NCI-H69 (cell line): ENCODE measurements around the gene SSTR3.

Source experiments
- DNase-seq: peaks from one replicate; lab custom pipeline; 2025; lab: John Stamatoyannopoulos, UW

SSTR3 gene

DNA sequence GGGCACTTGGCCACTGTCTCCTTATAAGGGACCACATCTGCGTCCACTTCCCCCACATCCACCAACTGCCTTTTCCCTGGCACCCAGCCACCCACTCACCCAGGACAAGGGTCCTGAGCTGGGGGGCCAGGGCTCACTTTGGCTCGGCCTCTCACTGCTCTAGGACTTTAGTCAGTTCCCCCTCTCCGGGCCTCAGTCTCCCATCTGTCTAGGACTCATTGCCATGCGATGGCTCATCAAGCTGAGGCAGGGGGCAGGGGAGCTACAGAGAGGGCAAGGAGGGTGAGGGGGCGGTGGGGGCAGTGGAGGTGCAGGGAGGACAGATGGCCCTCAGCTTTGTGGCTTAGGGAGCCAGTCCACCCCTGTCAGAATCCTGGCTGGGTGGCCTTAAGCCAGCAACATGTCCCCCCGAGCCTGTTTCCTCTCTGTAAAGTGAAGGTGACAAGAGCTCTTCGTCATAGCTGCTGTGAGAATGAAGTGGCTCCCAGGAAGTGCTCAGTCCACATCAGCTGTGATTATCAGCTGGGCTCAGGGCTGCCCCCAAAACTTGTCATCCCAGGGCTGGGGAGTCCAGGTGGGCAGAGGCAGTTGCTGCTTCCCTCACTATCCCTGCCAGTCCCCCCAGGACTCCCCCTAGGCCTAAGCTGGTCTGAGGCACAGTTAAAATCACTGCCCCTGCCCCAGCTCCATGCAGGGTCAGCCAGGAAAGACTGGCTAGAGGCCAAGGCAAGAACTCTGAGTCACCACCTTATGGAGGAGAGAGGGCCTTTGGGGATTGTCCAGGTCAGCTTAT is 16.9 kb upstream of the SSTR3 start:
- DNase-seq = no peak

DNA sequence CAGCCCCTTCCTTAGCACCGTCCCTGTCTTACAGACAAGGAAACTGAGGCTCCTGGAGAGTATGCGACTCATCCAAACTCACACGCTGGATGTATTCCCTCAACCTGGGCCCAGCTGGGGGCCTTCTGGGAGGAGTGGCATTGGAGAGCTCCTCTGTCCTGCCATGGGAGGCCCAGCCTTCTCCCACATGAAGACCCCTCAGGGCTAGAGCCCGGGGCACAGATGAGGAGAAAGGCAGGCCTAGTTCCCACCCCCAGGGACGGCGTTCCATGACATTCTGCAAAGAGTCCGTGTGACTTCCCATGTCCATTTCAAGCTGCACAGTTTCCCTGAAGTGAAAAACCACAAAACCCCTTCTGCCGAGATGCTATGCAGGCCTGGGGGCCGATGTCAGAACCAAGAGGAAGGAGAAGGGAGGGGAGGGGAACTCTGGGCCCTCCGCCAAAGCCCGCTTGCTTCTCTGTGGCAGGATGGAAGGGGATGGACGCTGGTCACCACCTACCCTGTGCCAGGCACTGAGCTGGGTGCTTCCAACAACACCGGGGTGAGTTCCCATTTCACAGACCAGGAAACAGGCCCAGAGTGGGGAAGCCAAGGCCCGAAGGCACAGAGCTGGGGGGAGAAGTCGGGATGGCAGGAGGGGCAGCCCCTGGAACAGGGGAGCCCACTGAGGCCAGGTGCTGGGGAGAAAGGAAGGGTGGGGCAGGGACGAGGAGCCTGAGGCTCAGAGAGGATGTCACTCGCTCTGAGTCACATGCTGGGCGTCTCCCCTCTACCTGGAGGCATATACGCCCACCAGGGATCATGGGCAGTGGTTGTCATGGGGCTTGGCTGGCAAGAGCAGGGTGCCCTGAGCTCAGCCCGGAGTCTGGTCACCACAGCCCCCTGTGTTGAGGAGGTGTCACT is 16.1 kb upstream of the SSTR3 start:
- no peak for DNase-seq

DNA sequence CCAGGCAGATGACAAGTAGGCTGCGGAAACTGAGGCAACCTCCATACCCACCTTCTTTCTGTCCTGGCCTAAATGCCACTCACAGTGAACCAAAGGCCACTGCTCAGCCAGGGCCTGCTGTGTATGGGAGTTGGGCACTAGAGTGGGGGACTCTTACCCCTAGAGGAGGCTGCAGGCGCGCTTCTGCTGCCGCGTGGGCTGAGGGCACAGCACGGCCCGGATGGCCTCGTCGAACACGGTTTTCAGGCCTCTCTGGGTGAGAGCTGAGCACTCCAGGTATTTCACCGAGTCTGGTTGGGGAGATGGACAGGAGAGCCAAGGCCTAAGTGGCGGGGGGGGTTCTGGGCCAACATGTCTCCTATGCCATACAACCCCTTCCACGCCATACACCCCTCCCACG is 14.2 kb upstream of the SSTR3 start:
- DNase-seq = no peak

DNA sequence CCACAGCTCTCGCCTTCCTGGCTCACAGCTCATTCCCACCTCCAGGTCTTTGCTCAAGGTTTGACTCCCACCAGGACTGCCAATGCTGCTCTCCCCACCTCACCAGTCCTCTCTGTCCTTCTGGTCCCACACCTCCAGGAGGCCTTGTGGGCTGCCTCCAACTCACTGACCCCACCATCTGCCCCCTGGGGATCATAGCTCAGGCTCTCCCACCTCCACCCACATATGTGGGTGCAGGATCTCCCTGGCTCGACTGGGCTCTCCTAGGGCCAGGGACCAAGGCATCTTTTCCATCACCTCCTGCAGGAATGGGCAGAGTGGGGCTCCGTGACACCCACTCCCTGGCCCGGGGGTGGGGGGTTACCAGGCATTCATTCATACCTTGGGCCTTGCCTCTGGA is 13.8 kb upstream of the SSTR3 start:
- DNase-seq = no peak

DNA sequence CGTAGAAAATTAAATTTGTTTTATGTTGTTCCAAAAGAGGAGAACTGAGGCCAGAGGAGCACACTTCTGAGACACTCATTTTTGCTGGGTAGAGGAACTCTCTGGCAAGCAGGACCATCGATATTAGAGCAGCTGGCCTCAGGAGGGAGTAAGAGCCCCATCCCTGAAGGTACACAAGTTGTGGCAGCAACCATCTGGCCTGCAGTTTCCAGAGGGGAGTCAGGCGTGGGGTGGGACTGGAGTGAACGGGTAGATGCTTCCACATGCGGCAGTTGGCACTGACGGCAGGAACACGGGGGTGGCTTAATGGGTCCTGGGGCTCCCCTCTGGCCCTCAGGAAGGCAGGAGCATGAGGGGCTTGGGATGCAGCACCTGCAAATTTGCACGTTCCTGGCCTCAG is 13.2 kb upstream of the SSTR3 start:
- peak; percentile 37 for DNase-seq

DNA sequence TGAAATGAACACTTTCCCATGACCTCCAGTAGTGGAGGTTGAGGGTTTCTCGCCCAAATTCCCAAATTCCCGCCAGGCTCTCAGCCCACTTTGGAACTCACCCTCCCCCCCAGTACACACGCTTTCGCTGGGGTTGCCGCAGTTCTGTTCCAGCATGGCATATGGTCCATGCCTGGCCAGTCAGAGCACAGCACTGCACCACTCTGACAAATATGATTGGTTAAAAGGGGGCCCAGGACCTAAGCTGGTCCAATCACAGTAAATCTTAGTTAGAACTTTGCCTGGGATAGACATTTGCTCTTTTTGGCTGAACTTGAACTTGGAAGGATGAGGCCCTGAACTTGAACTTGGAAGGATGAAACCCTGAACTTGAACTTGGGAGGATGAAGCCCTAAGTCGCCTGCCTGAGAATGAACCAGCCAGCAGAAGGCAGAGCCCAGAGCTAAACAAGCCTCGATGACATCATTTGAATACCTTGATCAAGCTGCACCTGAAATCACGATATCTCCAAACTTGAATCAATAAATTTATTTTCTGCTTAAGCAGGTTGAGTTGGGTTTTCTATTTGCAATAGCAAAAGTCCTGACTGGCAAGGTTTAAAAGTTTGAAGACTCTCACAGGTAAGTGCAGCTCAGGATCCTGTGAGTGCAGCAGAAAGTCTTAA is 12.6 kb upstream of the SSTR3 start:
- no peak for DNase-seq

DNA sequence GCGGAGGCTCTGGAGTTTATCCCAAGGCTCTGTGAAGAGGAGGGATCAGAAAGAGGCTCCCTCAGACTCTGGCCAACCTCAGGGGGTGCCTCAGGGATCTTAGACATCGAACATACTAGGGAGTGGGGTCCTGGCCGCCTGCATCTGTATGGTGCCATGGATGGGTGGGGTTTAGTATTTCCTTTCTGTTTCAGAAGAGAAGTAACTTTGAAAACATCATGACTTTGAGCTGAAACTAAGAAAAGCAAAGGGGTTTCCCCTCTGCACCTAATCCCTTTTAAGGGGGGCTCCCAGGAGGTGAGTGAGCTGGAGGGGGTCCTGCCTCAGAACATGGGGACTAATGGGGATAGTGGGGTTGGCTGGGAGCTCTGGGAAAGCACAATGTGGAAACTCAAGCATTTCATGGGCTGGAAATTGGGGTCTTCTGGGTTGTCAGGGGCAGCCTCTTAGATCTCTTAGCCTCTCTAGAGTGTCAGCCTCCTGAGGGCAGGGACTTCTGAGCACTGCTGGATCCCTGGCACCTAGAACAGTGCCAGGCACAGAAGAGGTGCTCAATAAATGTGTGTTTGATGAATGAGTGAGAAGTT is 11.8 kb upstream of the SSTR3 start:
- DNase-seq = no peak

DNA sequence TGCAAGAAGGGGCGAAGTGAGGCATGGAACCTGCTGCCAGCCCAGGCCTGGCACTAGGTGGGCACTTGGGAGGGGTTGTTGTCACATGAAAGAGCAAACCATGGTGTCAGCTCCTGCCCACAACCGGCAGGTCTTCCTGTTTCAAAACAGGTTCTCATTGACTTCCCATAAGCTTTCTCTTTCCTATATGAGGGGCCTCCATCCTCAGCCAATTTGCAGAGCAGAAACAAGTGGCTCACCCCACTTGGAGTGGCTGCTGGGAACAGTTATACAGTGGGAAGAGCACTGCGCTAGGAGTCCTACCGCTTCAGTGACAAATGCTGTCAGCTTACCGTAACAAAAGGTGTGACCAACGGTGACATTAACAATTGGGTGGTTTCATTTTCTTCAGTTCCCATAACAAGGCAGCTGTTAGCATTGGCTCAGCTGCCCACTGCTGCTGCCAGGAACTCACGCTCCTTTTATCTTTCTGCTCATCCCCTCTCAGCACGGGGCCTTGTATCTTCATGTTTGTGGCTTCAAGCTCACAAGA is 10.2 kb upstream of the SSTR3 start:
- DNase-seq = no peak

DNA sequence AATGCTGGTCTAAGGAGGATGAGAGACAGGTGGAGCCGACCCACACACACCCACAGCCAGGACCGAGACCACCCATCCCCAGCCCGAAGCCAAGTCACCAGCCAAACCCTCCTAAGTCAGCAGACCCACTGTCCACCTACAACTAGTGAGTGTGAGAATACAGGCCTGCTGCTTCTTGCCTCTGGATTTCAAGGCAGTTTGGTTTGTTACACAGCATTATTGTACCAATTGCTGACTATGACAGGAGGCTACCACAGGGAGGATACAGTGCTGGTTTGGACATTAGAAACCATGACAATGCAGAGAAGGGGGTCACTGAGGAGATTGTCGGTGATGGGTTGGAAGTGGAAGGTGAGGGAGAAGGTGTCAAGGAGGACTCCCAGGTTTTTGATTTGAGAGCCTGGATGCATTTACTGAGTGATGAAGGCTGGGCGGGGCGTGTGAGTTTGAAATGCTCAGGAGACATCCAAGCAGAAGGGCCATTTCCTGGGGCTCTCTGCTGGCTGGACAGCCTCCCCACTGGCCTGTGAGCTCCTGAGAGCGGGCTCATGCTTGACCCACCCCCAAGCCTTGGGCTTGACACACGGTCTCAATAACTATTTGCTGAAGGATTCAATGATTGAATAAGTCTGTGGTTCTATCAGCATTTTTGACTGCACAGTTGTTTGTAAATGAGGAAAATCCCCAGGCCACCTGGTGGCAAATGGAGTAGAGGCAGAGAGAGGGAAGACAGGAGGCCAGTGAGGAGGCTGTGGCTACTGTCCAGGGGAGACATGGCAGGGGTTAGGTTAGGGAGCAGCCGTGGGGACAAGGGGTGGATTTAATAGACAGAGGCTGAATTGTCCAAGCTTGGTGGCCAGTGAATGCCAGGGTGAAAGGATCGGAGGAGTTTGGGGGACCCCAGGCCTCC is 9.4 kb upstream of the SSTR3 start:
- DNase-seq = no peak

DNA sequence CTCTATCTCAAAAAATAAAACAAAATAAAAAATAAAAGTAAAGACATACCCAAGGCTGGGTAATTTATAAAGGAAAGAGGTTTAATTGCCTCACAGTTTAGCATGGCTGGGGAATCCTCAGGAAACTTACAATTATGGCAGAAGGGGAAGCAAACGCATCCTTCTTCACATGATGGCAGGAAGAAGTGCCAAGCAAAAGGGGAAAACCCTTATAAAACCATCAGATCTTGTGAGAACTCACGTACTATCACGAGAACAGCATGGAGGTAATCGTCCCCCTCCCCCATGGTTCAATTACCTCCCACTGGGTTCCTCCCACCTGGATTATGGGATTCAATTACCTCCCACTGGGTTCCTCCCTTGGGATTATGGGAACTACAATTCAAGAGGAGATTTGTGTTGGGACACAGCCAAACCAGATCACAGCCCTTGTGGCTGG is 8.3 kb upstream of the SSTR3 start:
- DNase-seq = peak; percentile 20

DNA sequence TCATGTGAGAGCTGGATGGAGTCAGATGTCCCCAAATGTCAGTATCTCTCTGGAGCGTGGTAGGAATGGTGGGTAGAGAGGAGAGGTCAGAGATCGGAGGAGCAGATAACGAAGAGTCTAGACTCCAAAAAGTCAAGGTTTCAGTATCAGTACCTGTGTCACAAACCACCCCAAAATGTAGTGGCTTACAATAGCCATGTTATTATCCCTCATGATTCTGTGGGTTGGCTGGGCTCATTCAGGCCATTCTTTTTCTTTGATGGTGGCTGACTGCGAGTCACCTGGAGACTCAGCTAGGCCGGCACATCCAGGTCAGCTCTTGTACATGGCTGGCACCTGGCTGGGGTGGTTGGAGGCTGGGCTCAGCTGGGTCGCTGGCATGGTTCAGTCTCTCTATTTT is 7.3 kb upstream of the SSTR3 start:
- DNase-seq = no peak

DNA sequence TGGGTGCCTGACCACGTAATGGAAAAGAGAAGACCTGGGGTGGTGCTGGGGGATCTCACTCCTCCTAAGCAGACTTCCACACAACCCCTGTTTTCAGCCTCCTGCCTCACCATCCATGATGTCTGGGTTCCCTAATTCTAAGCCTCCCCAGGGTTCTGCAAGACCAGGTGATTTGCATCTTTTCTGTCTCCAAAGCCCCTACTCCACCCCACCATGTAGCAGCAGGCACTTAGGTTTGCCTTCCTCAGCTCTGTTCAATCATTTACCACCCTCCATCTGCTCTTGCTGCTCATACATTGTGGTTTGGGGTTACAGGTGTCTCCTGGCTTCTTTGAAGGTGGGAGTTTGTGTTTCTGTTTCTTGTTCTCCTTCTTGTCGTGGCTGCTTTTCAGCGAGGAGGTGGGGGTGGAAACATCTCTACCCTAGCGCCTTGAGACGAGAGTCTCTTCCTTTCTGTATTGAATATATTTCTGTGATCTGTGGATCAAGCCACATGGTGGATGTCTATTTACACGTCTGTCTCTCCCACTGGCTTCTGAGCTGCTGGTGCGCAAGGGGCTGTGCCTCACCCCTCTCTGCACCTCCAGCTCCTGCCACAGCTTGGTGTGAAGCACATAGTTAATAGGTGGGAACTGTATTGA is 6.6 kb upstream of the SSTR3 start:
- no peak for DNase-seq

DNA sequence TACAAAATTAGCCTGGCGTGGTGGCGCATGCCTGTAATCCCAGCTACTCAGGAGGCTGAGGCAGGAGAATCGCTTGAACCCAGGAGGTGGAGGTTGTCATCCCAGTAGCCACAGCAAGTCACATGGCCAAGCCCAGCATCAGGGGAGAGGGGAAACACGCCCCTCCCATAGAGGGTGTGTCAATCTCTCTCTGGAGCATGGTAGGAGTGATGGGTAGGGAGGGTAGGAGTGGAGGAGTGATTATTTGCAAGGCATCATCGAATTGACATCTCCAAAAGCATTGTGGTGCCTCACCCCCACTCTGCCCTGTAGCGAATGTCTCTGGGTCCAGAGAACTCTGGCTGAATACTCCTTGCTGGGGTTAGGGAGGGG is 6.1 kb upstream of the SSTR3 start:
- DNase-seq = no peak

DNA sequence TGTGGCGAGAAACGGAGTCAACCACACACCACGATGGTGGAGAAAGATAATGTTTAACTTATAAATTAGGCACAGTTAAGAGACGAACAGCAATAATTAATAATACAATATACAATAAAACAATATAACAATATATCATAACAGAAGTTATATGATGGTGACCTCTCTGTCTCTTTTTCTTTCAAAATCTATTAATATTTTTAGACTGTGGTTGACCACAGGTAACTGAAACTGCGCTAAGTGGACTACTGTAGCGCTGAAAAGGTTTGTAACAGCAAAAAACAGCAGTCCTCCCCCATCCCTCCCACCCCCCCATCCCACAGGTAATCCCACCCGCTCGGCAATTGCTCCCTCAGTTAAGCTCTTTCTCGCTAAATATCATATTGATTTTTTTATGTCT is 3.6 kb upstream of the SSTR3 start:
- DNase-seq = no peak

DNA sequence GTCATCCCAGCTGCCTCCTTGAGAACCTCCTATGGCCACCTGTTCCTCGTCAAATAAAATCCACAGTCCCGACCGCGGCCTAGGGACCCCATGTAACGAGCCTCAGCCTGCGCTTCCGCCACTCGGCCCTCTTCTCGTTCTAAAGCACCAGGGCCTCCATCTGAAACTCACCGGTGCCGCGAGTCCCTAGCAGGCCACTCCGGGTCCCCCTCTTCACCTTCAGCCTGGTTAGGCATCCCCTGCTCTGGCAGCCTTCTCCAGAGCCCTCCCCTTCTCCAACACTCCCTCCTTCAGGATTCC is 2.4 kb upstream of the SSTR3 start:
- no peak for DNase-seq

DNA sequence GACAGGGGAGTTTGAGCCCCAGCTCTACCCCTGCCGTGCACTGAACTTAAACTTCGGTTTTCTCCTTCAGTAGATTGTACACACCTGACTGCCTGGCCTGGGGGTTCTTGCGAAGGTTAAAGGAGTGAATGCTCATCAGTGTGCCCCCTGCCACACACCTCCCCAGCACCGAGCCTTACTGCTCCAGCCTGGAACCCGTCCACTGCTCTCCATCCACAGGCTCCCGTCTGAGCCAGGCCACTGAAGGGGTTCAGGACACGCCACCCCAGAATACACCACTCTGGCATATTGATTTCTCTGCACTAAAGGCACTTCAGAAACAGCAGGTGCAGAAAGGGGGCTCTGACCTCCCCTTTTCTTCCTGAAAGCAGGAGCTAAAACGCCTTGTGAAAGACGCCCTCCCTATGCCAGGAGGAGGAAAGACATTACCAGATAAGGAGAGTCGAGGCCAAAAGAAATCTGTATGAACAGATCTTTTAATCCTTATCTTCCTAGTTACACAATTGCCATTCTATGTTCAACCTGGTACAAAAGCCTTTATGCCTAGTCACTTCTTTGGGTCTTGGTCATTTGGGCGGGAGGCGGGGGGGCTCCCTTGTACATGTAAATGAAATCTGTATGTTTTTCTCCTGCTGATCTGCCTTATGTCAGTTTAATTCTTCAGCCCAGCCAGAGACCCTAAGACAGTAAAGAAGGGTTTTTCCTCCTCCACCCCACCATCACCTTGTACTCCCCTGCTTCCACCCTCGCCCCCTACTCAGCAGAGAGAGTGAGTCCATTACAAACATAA is 1.9 kb upstream of the SSTR3 start:
- no peak for DNase-seq

DNA sequence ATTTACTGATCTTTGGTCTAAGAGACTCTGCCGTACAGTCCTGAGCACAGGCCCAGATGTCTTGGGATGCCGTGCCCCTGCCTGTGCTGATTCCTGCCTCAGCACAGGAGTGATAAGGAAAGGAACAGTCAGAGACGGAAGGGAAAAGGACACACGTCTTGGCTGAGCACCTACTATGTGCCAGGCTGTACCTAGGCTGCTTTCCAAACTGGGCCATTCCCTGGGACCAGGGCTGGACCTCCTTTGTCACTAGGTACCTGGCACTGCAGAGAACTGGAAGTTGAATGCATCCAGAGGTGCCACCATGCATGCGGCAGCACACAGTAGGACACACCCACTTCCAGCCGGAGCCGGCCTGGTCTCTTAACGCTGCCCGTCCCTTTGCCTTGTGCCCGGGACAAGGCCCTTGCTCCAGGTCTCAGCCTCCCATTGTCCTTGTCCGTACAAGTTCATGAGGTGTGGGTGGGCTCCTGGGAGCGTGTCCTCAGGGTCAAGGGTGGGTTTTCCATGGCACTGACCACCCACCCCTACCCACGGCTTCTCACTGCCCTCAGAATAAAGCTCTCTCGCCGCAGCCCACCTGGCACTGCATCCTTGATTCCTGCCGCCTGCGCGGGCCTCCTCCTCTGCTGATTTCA is 1.1 kb upstream of the SSTR3 start:
- no peak for DNase-seq

DNA sequence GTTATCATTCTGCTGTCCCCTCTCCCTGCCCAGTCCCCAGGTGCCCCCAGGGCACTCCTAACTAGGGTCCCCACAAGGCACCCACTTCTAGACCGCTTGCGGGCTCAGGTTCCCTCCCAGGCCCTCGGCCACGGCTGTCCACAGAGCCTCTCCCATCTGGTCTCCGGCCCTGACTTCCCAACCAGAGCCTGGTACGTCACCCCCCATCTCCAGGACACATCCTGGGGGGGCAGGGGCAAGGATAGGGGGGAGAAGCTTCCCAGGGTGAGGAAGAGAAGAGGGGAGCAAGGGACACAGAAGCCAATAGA is 457 bp downstream of the SSTR3 start:
- DNase-seq = no peak

DNA sequence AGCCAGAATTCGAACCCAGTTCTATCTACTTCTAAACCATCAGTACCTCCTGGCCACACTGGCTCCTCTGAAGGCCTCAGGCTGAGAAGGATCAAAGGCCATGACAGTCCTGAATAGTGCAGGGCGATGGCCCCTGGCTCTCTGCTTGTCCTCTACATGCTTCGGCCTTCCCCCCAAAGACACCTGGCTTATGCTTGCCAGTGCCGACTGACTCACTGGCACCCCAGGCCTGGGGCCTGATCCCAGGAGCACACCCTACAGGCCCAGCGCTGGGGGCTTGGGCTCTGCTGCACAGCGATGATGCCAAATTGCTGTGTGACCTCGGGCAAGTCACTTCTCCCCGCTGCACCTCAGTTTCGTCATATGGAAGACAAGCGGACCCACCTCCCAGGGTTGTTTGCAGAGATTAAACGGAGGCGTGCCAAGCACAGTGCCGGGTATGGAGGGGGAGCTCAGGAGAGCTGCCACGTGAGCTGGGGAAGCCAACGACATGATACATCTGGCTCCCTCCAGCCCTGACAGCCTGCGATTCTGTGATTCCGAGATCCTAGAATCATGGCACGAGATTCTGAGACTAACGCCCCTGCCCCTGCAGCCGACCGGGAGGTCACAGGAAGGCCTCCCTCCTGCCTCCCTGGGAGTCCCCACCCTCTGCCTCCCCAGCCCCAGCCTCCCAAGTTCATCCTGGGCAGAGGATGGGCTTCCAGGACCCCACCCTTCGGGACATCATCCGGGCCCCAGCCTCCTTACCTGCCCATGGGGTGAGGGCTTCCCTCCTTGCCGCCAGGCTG is 1.0 kb downstream of the SSTR3 start:
- DNase-seq = no peak
